DMS 273 treated with DMSO at 0.1 percent for 48 hours (cell line): Measurements from ENCODE around the gene ATG9B.
"Not testable (repeated sequence)": the region's sequence is repeated elsewhere in the genome, so short reads cannot be mapped to it uniquely, and the experiment has no call there.

Source experiments
- DNase-seq: peaks from one replicate; lab custom pipeline; 2025; lab: John Stamatoyannopoulos, UW

The ATG9B gene

GRCh38 chr7:151017370-151017952, 6.8 kb downstream of the ATG9B start:
- no peak for DNase-seq

DNA sequence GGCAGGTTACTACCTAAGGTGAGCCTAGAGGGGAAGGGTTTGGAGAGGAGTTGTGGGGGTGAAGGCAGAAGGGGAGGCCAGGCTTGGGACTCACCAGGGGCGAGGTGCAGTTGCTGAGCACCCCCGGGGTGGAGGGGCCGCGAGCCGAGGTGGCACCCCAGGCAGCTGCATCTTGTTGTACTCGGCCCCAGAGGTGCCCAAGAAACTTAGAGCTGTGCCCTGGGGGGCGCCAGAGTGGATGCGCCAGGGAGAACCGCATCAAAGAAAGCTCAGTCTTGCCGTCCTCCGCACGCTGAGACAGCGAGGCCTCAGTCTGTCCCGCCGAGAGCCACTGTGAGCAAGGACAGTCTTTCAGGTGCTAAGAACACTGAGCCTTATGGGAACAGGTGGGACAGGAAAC, 7.4 kb downstream of the ATG9B start:
- no peak for DNase-seq

GRCh38 chr7:151016505-151016904, 7.8 kb downstream of the ATG9B start:
- no peak for DNase-seq

DNA sequence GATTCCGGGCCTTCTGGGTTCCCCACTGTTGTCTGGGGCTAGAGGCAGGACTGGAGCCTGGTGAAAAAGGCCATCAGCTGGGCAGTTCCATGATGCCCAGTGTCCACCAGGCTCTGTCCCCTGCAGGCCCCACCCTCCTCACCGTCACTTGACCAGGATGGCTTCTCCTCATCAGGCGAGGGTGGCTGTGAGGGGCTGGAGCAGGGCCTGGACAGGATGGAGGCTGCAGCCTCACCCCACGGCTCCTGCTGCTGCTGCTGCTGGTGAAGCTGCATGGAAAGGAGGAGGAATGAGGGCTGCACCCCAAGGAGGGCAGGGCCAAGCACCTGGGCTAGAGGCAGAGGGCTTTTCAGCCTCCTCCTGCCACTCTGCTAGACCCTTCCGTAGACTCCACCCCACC, 8.3 kb downstream of the ATG9B start:
- DNase-seq, result no peak

GRCh38 chr7:151014950-151015349, 9.3 kb downstream of the ATG9B start:
- DNase-seq, result no peak

DNA sequence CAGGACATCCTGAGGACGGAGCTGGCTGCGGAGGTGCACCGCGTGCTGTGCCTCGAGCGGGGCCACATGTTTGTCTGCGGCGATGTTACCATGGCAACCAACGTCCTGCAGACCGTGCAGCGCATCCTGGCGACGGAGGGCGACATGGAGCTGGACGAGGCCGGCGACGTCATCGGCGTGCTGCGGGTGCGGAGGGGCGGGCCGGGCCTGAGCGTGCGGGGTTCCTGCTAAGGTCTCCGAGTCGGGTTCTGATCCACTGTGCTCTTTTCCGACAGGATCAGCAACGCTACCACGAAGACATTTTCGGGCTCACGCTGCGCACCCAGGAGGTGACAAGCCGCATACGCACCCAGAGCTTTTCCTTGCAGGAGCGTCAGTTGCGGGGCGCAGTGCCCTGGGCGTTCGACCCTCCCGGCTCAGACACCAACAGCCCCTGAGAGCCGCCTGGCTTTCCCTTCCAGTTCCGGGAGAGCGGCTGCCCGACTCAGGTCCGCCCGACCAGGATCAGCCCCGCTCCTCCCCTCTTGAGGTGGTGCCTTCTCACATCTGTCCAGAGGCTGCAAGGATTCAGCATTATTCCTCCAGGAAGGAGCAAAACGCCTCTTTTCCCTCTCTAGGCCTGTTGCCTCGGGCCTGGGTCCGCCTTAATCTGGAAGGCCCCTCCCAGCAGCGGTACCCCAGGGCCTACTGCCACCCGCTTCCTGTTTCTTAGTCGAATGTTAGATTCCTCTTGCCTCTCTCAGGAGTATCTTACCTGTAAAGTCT, 10.4 kb downstream of the ATG9B start:
- DNase-seq, result no peak

GRCh38 chr7:151013356-151013732, 10.9 kb downstream of the ATG9B start:
- no peak for DNase-seq

- DNase-seq, result no peak
Measured at GRCh38 chr7:151012911-151013347, 11.4 kb downstream of the ATG9B start.

DNA sequence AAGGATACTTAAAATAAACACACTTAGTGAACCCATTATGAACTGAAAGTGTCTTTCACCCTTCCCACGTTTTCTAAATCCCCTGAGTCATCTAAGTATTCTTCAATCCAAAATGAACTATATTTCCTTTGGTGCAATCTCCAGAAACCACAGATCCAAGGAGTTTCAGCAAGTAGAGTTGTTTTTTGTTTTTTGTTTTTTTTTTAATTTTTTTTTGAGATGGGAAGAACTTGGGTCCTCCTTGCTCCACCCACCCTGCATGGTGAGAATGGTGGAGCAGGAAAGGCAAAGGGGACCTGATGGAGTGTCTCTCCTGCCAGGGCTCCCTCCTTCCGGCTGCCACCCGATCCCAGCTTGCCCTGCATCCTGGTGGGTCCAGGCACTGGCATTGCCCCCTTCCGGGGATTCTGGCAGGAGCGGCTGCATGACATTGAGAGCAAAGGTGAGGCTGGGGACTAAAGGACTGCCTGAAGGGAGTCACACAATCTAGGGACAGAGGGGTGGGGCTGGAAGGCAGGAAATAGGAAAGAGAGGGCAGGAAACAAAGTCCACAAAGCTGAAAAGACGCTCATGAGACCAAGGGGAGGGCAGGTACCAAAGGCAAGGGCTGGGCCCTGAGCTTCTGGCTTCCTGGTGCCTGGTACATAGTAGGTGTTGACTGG, 12.1 kb downstream of the ATG9B start:
- DNase-seq, result no peak

DNA sequence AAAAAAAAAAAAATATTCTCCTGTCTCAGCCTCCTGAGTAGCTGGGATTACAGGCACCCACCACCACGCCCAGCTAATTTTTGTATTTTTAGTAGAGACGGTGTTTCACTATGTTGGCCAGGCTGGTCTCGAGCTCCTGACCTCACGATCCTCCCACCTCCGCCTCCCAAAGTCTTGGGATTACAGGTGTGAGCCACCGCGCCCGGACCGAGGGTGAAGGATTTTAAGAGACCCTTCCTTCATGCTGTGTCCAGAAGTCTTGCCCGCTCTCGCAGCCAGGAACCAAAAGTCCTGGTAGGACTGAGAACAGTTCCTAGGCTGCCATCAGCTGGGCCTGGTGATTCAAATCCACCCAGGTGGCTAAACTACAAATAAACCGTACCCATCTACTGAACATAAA, 12.7 kb downstream of the ATG9B start:
- not testable (repeated sequence) for DNase-seq

- DNase-seq, result no peak
Measured at GRCh38 chr7:151011097-151011409, 13.2 kb downstream of the ATG9B start.

DNA sequence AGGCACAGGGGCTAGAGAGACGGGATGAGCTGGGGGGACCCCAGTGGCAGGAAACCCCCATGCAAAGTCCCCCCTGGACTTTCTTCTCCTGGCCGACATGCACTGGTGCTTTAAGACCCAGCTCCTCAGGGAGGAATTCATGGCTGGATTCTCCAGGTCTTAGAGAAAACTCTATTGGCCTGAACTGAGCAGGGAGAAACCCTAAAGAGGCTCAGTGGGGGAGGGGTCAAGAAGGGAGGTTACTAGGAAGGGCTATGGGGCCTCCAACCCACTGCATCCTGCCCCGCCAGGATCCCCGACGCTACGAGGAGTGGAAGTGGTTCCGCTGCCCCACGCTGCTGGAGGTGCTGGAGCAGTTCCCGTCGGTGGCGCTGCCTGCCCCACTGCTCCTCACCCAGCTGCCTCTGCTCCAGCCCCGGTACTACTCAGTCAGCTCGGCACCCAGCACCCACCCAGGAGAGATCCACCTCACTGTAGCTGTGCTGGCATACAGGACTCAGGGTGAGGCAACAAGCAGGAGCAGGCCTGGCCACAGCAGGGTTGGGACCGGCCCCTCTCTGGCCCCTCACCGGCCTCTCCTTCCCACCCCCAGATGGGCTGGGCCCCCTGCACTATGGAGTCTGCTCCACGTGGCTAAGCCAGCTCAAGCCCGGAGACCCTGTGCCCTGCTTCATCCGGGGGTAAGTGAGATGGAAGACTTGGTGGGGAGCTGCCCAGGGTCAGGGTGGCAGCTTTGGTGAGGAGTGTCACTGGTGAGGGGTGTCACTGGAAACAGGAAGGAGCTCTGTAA, 13.8 kb downstream of the ATG9B start:
- no peak for DNase-seq

DNA sequence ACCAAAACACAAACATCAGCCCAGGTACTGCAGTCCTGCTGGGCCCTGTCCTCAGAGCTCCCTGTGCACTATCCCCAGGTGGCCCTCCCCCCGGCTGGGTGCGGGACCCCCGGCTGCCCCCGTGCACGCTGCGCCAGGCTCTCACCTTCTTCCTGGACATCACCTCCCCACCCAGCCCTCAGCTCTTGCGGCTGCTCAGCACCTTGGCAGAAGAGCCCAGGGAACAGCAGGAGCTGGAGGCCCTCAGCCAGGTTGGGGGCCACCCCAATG, 14.3 kb downstream of the ATG9B start:
- no peak for DNase-seq

DNA sequence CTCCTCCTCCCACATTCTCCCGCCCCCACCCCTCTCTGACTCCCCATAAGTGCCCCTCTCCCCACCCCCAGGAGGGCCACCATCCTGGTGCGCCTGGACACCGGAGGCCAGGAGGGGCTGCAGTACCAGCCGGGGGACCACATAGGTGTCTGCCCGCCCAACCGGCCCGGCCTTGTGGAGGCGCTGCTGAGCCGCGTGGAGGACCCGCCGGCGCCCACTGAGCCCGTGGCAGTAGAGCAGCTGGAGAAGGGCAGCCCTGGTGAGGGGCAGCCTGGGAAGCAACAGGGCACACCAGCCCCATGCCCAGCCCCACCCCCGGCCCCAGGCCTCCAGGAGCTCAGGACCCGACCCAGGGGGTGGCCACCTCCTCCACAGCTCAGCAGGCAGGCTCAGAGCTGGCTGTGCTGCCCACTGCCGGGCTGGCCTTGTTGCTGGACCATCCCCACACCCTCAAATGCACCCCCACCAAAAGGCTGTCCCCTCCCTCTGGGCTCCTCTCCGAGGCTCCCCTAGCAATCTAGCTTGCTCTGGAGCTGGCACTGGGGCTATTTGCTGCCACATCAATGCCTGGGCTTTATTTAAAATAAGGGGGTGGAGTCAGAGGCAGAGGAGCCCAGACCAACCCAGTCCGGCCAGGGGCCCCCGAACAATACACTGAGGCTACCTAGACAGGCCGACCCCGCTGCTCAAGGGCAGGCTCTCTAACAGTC, 14.8 kb downstream of the ATG9B start:
- no peak for DNase-seq

GRCh38 chr7:151008511-151009323, 15.6 kb downstream of the ATG9B start:
- DNase-seq, result no peak

GRCh38 chr7:151008143-151008510, 16.2 kb downstream of the ATG9B start:
- DNase-seq, result no peak

- DNase-seq, result no peak
Measured at GRCh38 chr7:151007469-151007898, 16.8 kb downstream of the ATG9B start.

GRCh38 chr7:151006590-151007300, 17.5 kb downstream of the ATG9B start:
- no peak for DNase-seq

DNA sequence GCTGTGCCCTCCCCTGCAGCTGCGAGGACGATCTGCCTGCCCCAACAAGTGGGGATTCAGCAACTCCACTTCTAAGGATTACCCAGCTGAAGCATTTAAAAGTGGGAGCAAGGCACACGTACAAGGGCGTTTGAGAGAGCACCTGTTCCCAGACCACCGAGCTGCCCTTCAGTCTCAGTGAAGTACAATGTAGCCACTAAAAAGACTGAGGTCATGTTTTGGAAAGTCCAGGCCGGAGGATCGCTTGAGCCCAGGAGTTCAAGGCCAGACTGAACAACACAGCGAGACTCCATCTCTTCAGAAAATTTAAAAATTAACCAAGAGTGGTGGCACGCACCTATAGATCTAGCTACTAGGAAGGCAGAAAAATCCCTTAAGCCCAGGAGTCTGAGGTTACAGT, 18.7 kb downstream of the ATG9B start:
- DNase-seq, result no peak

DNA sequence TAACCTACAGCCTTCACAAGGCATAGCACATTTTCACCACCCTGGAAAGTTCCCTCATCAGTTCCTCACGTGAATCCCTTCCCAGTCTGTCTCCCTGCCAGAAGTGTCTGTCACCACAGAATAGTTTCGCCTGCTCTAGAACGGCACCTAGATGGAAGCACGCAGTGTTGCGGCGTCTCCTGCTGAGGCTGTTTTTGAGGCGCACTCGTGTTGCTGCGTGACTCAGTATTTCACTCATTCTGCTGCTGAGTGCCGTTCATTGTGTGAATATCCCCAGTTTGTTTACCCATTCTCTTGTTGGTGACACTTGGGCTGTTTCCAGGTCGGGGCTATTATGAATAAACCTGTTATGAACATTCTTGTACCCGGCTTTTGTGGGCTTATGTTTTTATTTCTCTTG, 20.7 kb downstream of the ATG9B start:
- DNase-seq, result no peak

- DNase-seq, result no peak
Measured at GRCh38 chr7:151001546-151001945, 22.7 kb downstream of the ATG9B start.
